Peyer's patch (tissue), 4 donors: Measurements from ENCODE around the gene KDM1A. TPM values are rescaled to one million over a fixed set of nuclear protein-coding genes. Genes with fewer than 3 reads are reported as not detected.

ENCODE experiments used
- DNase-seq, 3 donors: peaks; one replicate each; pipeline ENCODE4 v3.0.0-alpha.2; 2017 to 2019
- H3K27ac ChIP-seq, 4 donors: fragments of 200-600 bp; sonication (generic); one replicate each; pipeline ENCODE4 v1.5.1; 2016 to 2019
- H3K27me3 ChIP-seq, 2 donors: fragments of 200-600 bp; sonication (generic); one replicate each; pipeline ENCODE4 v1.5.1; 2019
- H3K36me3 ChIP-seq, 3 donors: fragments of 200-600 bp; sonication (generic); one replicate each; pipeline ENCODE4 v1.5.1; 2016 to 2019
- H3K4me1 ChIP-seq, 4 donors: fragments of 200-600 bp; sonication (generic); one replicate each; pipeline ENCODE4 v1.5.1; 2016 to 2019
- H3K4me3 ChIP-seq, 4 donors: fragments of 200-600 bp; sonication (generic); 1 replicate in 3 of 4; 2 replicates in 1 of 4; pipeline ENCODE4 v1.5.1; 2016 to 2019; ENCODE audit warnings: mild to moderate bottlenecking in 1 of 4
- H3K9me3 ChIP-seq, 4 donors: fragments of 200-600 bp; sonication (generic); one replicate each; pipeline ENCODE4 v1.5.1; 2016 to 2019; ENCODE audit warnings: mild to moderate bottlenecking in 1 of 4
- POLR2A ChIP-seq, 2 donors: fragments of 450-650 bp; IDR thresholded peaks; one replicate each; pipeline ENCODE4 v1.5.1; 2017; ENCODE audit warnings: antibody characterized with exemption in 2 of 2, mild to moderate bottlenecking in 2 of 2, moderate library complexity in 2 of 2
- small RNA-seq, 2 donors: library from RNA; depleted of rRNA; stranded (forward); fragments of <200 nt; gene quantifications; one replicate each; pipeline ENCODE3, GENCODE V24; 2016
- total RNA-seq, 4 donors: library from RNA; depleted of rRNA; stranded (reverse); fragments of >200 nt; gene quantifications; one replicate each; pipeline ENCODE4 v1.1.0, GENCODE V29; 2016
- TF ChIP-seq, protein P1 (sequence below), 6 experiments: fragments of 450-650 bp in 4 of 6; fragments of 200-600 bp in 2 of 6; sonication (generic) in 1 of 6; IDR thresholded peaks; one replicate each; pipeline ENCODE4 v1.5.1; 2017 to 2019; ENCODE audit warnings: antibody characterized with exemption in 6 of 6, mild to moderate bottlenecking in 3 of 6, moderate library complexity in 1 of 6

Gene KDM1A
- total RNA-seq, 4 donors from 2014 or later = 33.5 to 102 (median 40.9) TPM

DNA sequence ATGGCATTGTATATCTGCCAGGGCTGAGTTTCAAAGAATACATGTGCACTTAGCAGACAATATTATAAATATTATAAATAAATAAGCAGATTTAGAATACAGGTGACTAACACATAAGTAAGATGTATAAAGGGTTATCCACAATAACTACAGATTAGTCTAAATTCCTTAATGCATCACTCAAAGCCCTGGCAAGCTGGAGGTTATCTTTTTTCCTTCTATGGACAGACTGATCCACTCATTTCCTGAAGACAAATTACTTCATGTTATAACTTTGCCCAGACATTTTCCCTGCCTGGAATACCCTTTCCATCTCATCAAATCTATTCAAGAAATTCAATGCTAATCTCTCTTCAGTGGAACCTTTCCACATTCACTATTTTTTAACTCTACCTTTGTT is 110.6 kb downstream of the KDM1A start:
- Histone ChIP-seq H3K36me3 (peaks cover 0 to 5% (median 0%) of the 10 kb centered on the region in 3 donors), H3K9me3 (no peaks in the 10 kb centered on the region), H3K4me3 (no peak overlapping the region), H3K27ac (no peak overlapping the region), H3K27me3 (no peaks in the 10 kb centered on the region), H3K4me1 (peaks cover 0 to 4% (median 0%) of the 10 kb centered on the region in 4 donors)
- DNase-seq = no peak
- TF ChIP-seq, protein P1, sequence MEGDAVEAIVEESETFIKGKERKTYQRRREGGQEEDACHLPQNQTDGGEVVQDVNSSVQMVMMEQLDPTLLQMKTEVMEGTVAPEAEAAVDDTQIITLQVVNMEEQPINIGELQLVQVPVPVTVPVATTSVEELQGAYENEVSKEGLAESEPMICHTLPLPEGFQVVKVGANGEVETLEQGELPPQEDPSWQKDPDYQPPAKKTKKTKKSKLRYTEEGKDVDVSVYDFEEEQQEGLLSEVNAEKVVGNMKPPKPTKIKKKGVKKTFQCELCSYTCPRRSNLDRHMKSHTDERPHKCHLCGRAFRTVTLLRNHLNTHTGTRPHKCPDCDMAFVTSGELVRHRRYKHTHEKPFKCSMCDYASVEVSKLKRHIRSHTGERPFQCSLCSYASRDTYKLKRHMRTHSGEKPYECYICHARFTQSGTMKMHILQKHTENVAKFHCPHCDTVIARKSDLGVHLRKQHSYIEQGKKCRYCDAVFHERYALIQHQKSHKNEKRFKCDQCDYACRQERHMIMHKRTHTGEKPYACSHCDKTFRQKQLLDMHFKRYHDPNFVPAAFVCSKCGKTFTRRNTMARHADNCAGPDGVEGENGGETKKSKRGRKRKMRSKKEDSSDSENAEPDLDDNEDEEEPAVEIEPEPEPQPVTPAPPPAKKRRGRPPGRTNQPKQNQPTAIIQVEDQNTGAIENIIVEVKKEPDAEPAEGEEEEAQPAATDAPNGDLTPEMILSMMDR (IDR thresholded peaks at IDR 0.05) = no peak
- no peak for TF ChIP-seq POLR2A (IDR thresholded peaks at IDR 0.05)

DNA sequence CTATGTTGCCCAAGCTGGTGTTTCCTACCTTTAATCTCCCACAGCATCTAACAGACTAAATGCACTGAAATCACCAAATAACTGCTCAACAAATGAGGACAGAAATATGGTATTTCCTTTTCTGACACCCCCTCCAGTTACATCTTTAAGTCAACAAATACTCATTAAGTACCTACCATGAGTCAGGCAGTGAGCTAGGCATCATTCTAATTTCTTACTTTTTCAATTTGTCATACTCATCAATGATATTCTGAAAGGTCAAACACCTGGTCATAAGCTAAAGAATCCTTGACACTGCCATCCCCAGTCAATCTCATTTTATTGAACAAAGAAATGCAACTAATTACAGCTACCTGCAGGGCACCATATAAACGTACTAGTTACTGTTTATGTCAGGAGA is 112.8 kb downstream of the KDM1A start:
- no peak overlapping the region for H3K4me3 ChIP-seq
- no peak for DNase-seq
- H3K4me1 ChIP-seq = no peaks in the 10 kb centered on the region
- H3K27me3 ChIP-seq = no peaks in the 10 kb centered on the region
- no peaks in the 10 kb centered on the region for H3K9me3 ChIP-seq
- peaks cover 0 to 5% (median 0%) of the 10 kb centered on the region in 3 donors for H3K36me3 ChIP-seq
- TF ChIP-seq, protein P1 (IDR thresholded peaks at IDR 0.05) = no peak
- no peak for TF ChIP-seq POLR2A (IDR thresholded peaks at IDR 0.05)
- H3K27ac ChIP-seq = no peak overlapping the region

Small RNAs within 50 kb of the gene (small RNA-seq; reads per million reads assigned to genes)
- gene MIR3115 = 0 reads per million in 2 donors
- gene MIR4419A = 0 reads per million in 2 donors

Other genes starting within 250 kb of the KDM1A start
- not detected for gene LACTBL1, start 46.6 kb upstream of the KDM1A start, total RNA-seq
- gene TEX46, start 3.6 kb upstream of the KDM1A start, total RNA-seq = not detected
- 10 to 100 TPM; 38.8 to 92.8 (median 70.4) TPM for gene LUZP1, start 149.4 kb downstream of the KDM1A start, total RNA-seq
- gene HTR1D, start 198.0 kb downstream of the KDM1A start, total RNA-seq = 10 to 100 TPM in 2 of 4 donors, 1 to 10 TPM in 2; 2.5 to 23.1 (median 11.1) TPM